Mesothelial cell of epicardium (in vitro differentiated cells): Measurements from ENCODE around the gene PTH2R. TPM values are rescaled to one million over a fixed set of nuclear protein-coding genes. Genes with fewer than 3 reads are reported as not detected.

Source experiments
- DNase-seq, 2 experiments: peaks; one replicate each; pipeline ENCODE4 v3.0.0; 2021; ENCODE audit warnings: low spot score in 2 of 2; ENCODE audit not compliant: unreplicated experiment in 2 of 2
- H3K27ac Mint-ChIP-seq: 2 replicates; pipeline ENCODE4 v1.8.0; 2021; ENCODE audit warnings: mixed read lengths
- H3K27me3 Mint-ChIP-seq: 2 replicates; pipeline ENCODE4 v1.8.0; 2021; ENCODE audit warnings: low read depth, mixed read lengths
- H3K36me3 Mint-ChIP-seq: 2 replicates; pipeline ENCODE4 v1.8.0; 2021; ENCODE audit warnings: mixed read lengths
- H3K4me1 Mint-ChIP-seq: 2 replicates; pipeline ENCODE4 v1.8.0; 2021; ENCODE audit warnings: mixed read lengths
- H3K4me3 Mint-ChIP-seq: 2 replicates; pipeline ENCODE4 v1.8.0; 2021; ENCODE audit warnings: mild to moderate bottlenecking, moderate library complexity, mixed read lengths
- H3K9me3 Mint-ChIP-seq: 2 replicates; pipeline ENCODE4 v1.8.0; 2021; ENCODE audit warnings: mixed read lengths
- total RNA-seq: library from RNA; stranded (reverse); gene quantifications from 3 replicates; pipeline ENCODE4 v1.2.1, GENCODE V29; 2021
- TF ChIP-seq, protein P1 (sequence below): fragments of 200-600 bp; sonication (generic); IDR thresholded peaks from one replicate; pipeline ENCODE4 v1.5.0; 2021; ENCODE audit warnings: antibody characterized with exemption; ENCODE audit not compliant: unreplicated experiment

The PTH2R gene
- total RNA-seq, 1 donor from 2014 or later = not detected

DNA sequence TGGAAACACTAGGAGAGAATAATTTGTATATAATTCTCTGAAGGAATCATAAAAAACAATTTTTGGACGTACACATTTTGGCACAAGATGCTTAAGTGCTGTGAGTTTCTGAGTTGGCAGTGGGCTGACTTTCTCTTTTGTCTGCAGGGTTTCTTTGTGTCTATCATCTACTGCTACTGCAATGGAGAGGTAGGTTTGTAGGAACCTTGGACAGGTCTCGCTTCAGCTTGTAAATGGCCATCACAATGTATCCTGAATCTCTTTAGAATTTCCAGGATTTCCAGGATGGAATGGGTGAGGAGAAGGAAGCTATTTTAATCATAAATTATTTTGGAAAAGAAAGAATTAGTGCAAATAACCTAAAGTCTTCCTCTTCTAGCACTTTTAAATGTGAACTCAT is 83.9 kb downstream of the PTH2R start:
- no peak for DNase-seq
- H3K4me1 Mint-ChIP-seq = peaks cover 3% of the 10 kb centered on the region
- H3K27me3 Mint-ChIP-seq = peaks cover 4% of the 10 kb centered on the region
- no peaks in the 10 kb centered on the region for H3K36me3 Mint-ChIP-seq
- TF ChIP-seq, protein P1, sequence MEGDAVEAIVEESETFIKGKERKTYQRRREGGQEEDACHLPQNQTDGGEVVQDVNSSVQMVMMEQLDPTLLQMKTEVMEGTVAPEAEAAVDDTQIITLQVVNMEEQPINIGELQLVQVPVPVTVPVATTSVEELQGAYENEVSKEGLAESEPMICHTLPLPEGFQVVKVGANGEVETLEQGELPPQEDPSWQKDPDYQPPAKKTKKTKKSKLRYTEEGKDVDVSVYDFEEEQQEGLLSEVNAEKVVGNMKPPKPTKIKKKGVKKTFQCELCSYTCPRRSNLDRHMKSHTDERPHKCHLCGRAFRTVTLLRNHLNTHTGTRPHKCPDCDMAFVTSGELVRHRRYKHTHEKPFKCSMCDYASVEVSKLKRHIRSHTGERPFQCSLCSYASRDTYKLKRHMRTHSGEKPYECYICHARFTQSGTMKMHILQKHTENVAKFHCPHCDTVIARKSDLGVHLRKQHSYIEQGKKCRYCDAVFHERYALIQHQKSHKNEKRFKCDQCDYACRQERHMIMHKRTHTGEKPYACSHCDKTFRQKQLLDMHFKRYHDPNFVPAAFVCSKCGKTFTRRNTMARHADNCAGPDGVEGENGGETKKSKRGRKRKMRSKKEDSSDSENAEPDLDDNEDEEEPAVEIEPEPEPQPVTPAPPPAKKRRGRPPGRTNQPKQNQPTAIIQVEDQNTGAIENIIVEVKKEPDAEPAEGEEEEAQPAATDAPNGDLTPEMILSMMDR = no peak
- H3K4me3 Mint-ChIP-seq = no peak overlapping the region
- no peak overlapping the region for H3K27ac Mint-ChIP-seq
- H3K9me3 Mint-ChIP-seq = peaks cover 8% of the 10 kb centered on the region

DNA sequence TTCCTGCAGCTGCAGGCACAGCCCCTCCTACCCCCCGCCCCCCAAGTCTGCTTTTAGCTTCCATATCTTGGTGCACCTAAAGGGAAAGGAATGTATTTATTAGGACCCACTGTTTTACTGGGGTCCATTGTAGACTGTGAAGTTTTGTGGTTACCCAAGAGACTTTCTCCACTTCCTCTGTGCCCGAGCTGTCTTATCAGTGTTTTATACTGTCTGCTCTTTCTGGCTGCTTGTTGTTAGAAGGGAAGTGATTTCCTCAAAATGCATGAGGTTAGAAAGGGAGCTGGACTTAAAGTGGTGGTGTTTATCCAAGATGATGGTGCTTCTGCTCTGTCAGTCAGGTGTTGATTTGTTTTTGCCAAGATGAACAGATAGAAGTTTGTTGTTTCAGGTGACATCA is 85.0 kb downstream of the PTH2R start:
- Mint-ChIP-seq H3K4me1 (peaks cover 3% of the 10 kb centered on the region), H3K36me3 (no peaks in the 10 kb centered on the region), H3K27ac (no peak overlapping the region), H3K9me3 (peaks cover 7% of the 10 kb centered on the region), H3K27me3 (peaks cover 4% of the 10 kb centered on the region), H3K4me3 (no peak overlapping the region)
- TF ChIP-seq, protein P1 = no peak
- no peak for DNase-seq

- Mint-ChIP-seq H3K27me3 (peaks cover 3% of the 10 kb centered on the region), H3K36me3 (no peaks in the 10 kb centered on the region), H3K9me3 (peaks cover 3% of the 10 kb centered on the region), H3K4me3 (no peak overlapping the region), H3K4me1 (peaks cover 3% of the 10 kb centered on the region), H3K27ac (no peak overlapping the region)
- DNase-seq = no peak
- TF ChIP-seq, protein P1 = no peak
These were observed 85.5 kb downstream of the PTH2R start for GRCh38 chr2:208492069-208492468.

- Mint-ChIP-seq H3K36me3 (no peaks in the 10 kb centered on the region), H3K9me3 (no peaks in the 10 kb centered on the region), H3K27ac (no peak overlapping the region), H3K27me3 (peaks cover 1% of the 10 kb centered on the region), H3K4me1 (peaks cover 3% of the 10 kb centered on the region), H3K4me3 (no peak overlapping the region)
- no peak for DNase-seq
- TF ChIP-seq, protein P1 = no peak
These were observed 86.6 kb downstream of the PTH2R start for GRCh38 chr2:208493186-208493585.

GRCh38 chr2:208496129-208496528 is 89.5 kb downstream of the PTH2R start:
- Mint-ChIP-seq H3K27ac (no peak overlapping the region), H3K4me1 (peaks cover 5% of the 10 kb centered on the region), H3K27me3 (no peaks in the 10 kb centered on the region), H3K9me3 (no peaks in the 10 kb centered on the region), H3K36me3 (no peaks in the 10 kb centered on the region), H3K4me3 (no peak overlapping the region)
- TF ChIP-seq, protein P1 = no peak
- DNase-seq = no peak

DNA sequence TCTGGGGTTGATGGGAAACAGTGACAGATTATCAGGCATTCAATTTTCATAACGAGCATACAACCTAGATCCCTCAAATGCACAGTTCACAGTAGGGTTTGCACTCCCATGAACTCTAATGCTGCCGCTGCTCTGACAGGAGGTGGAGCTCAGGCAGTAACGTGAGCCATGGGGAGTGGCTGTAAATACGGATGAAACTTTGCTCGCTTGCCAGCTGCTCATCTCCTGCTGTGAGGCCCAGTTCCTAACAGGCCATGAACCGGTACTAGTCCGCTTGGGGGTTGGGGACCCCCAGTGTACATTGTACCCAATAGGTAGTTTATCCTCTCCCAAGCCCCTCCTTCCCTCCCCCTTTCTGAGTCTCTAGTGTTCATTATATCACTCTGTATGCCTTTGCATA is 94.6 kb downstream of the PTH2R start:
- Mint-ChIP-seq H3K4me1 (peaks cover 8% of the 10 kb centered on the region), H3K4me3 (peak overlapping the region; percentile 47), H3K27ac (no peak overlapping the region), H3K36me3 (no peaks in the 10 kb centered on the region), H3K27me3 (peaks cover 1% of the 10 kb centered on the region), H3K9me3 (no peaks in the 10 kb centered on the region)
- DNase-seq = no peak
- TF ChIP-seq, protein P1 = no peak
